Stimulated activated CD4-positive, alpha-beta T cell treated with anti-CD3 and anti-CD28 coated beads, Interleukin-2, amount 100 ng/mL, for 24 hours (primary cell): Measurements from ENCODE around the gene DLK1.

Experiments used
- DNase-seq, 2 donors: peaks; one replicate each; pipeline ENCODE4 v3.0.0-alpha.2; 2020

The DLK1 gene

GRCh38 chr14:100715803-100716202, 10.9 kb upstream of the DLK1 start:
- no peak for DNase-seq

GRCh38 chr14:100717386-100717785, 9.3 kb upstream of the DLK1 start:
- no peak for DNase-seq

GRCh38 chr14:100719976-100720520, 6.6 kb upstream of the DLK1 start:
- DNase-seq: no peak

- no peak for DNase-seq
Observed at GRCh38 chr14:100721568-100721967, 5.1 kb upstream of the DLK1 start.

GRCh38 chr14:100722367-100722766, 4.3 kb upstream of the DLK1 start:
- DNase-seq: no peak

GRCh38 chr14:100723135-100723829, 3.4 kb upstream of the DLK1 start:
- DNase-seq: no peak

- no peak for DNase-seq
Observed at GRCh38 chr14:100723830-100724437, 2.8 kb upstream of the DLK1 start.

GRCh38 chr14:100724536-100724935, 2.2 kb upstream of the DLK1 start:
- no peak for DNase-seq

GRCh38 chr14:100725587-100726387, 905 bp upstream of the DLK1 start:
- no peak for DNase-seq

GRCh38 chr14:100727086-100727872, 587 bp downstream of the DLK1 start:
- no peak for DNase-seq

GRCh38 chr14:100727873-100728240, 1.2 kb downstream of the DLK1 start:
- DNase-seq: no peak

- no peak for DNase-seq
Observed at GRCh38 chr14:100728962-100729361, 2.3 kb downstream of the DLK1 start.

- DNase-seq: no peak
Observed at GRCh38 chr14:100729982-100730381, 3.3 kb downstream of the DLK1 start.

GRCh38 chr14:100730581-100730980, 3.9 kb downstream of the DLK1 start:
- DNase-seq: no peak

- no peak for DNase-seq
Observed at GRCh38 chr14:100731011-100731670, 4.4 kb downstream of the DLK1 start.

GRCh38 chr14:100731846-100732765, 5.4 kb downstream of the DLK1 start:
- DNase-seq: no peak

- no peak for DNase-seq
Observed at GRCh38 chr14:100732766-100733100, 6.0 kb downstream of the DLK1 start.

- no peak for DNase-seq
Observed at GRCh38 chr14:100733152-100733850, 6.6 kb downstream of the DLK1 start.

GRCh38 chr14:100734031-100734990, 7.6 kb downstream of the DLK1 start:
- no peak for DNase-seq
